Embryonic facial prominence (tissue), 1 donor: Measurements from ENCODE around the gene ERI2.

Source experiments
- DNase-seq: peaks from one replicate; pipeline ENCODE4 v3.0.0-alpha.2; 2016; ENCODE audit errors: extremely low spot score

Gene ERI2

DNA sequence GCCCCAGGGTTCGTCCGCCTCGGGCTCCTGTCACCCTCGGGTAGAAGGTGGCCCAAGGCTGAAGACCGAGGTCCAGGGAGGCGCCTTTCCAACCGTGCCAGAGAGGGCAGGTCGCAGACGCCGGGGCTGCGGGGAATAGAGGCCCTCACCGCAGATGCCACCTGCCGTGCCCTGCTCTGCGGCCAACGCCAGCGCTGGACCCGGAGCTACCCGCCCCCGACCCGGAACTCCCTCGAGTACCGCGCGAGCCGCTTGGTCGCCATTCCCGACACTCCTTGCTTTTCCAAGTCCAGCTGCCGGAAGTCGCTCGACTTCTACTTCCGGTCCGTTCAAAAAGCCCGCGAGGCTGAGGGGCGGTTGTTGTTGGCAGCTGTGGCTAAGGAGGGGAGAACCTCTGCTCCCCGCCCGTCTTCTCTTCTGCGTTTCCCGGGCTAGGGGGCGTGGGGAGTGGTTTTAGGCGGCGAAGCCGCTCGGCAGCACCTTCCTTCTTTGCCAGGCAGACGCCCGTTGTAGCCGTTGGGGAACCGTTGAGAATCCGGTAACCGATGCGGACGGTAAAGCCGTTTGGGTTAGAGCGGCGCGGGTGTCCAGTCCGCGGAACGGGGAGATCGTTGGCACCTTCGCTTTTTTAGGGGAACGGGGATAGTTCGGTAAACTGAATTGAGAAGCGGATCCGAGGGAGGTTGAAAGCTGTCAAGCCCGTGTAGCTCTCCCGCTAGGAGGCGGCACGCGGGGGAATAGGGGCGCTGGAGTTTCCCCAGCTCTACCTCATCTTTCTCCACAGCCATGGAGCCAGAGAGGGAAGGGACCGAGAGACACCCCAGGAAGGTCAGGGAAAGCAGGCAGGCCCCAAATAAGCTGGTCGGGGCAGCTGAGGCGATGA lies at the start of gene ERI2, which contains the start of gene REXO5:
TSS of gene ERI2 (minus strand) at position 305 of the 883 bp plus-strand sequence. CDS start at position 263, 42 bp downstream.
TSS of gene REXO5 (plus strand) at position 360 of the 883 bp plus-strand sequence. CDS start at position 787, 427 bp downstream.
- DNase-seq: peak; percentile 91

- DNase-seq: no peak
Observed at GRCh38 chr16:20854963-20855362, 48.7 kb upstream of the ERI2 start.

DNA sequence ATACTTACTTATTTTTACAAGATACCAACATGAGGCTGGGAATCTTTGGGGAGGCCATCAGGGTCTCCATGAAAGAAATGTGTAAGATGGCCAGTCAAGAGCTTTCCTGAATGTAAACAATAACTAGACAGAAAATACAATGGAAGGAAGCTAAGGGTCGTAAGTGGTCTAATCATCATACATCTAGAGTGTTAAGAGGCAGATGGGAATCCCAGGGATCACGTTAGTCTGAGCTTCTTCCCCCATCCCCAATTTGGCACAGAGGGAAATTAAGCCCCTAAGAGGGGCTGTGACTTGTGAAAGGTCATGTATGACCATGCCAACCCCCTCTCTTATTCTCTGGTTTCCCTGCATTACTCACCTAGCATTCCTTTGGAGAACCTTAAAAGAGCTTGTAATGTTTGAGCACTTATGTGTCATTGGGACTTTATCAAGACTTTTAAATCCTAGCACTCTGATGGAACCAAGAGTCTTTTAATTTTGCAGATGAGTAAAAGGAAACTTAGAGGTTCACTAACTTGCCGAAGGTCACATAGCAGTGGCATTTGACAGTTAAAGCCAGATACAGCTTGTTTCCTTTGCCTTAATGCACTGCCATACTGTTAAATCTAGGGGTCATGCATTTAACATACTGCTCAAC lies 47.8 kb upstream of the ERI2 start:
- DNase-seq: no peak

- DNase-seq: no peak
Observed at GRCh38 chr16:20853143-20853542, 46.9 kb upstream of the ERI2 start.

- DNase-seq: no peak
Observed at GRCh38 chr16:20851601-20852000, 45.3 kb upstream of the ERI2 start.

DNA sequence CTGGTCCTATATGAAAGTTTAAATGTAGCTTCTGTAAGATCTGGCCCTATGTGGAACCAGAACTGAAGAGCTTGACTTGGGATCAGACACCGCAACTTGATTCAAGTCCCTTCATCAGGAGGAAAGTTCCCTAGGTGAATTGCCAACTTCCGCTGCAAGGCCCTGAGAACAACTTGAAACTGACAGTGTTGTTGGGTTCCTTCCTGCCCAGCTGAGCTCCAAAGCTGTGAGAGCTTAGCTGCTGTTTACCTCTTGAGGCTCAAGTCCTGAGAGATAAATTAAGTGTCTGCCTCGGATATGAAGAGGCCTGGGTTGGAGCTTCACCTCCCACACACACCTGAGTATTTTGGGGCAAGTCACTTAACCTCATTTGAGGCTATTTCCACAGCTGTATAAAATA lies 44.7 kb upstream of the ERI2 start:
- DNase-seq: no peak

DNA sequence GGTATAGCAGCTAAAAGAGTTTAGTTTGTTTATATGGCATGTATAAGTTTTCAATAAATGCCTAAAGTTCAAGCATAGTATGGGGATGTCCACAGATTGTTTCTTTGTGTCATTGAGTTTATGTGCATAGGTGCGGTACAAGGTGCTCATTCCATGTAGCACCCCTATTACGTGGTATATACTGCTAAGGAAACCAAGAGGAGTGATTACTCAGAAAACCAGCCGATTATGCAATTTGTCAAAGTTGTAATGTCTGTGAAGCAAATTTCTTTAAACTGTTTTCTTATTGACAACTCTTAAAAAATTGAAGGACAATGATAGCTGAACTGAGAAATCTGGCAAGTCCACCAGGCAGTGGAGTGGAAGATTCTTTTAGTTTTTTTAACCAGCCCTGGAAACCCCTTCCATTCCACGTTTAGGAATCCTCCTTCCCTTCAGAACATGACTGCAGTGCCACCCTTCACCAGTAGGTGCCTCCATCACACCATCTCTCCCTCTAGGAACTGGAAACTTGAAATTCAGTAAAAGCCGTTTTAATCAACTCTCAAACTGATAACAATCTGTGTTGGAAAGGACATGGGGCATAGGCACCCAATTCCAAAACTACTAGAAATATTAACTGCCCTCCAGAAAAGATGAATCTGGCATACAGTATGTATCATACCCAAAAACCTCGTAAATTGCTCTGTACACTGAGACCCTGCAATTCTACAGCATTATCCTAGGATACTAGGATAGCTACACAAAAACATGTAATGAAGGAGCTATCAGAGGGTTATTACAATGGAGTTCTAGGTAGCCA lies 43.5 kb upstream of the ERI2 start:
- peak; percentile 47 for DNase-seq

- DNase-seq: no peak
Observed at GRCh38 chr16:20847550-20847949, 41.3 kb upstream of the ERI2 start.

DNA sequence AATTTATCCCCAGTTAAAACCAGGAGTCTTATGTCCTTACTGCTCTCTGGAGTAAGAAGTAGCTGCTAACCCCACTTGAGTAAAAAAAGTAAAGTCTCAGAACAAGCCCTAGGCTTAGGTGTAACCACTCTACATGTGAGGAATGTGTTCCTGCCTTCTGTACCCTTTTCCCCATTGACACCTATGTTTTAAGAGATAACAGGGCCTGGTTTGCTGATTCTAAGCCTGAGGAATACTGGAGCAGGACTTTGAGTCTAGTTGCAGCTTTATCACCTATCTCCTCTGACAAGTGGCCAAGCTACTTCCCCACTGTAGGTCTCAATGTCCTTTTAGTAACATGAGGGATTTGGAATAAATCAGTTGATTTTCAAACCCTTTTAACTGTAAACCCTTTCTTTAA lies 40.3 kb upstream of the ERI2 start:
- DNase-seq: no peak

GRCh38 chr16:20846030-20846429 lies 39.8 kb upstream of the ERI2 start:
- DNase-seq: no peak

DNA sequence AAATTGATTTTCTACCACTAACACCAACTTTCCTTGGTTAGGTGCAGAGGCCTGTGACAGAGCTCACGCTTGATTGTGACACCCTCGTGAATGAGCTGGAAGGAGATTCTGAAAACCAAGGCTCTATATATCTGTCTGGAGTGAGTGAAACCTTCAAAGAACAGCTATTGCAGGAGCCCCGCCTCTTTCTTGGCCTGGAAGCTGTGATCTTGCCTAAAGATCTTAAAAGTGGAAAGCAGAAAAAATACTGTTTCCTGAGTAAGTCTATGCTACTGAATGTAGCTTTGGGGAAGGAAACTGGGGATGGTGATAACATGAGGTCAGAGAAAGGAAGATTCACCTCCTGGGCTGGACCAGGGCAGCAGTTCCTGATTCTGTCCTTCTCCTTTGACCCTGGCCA lies 38.3 kb upstream of the ERI2 start:
- no peak for DNase-seq

DNA sequence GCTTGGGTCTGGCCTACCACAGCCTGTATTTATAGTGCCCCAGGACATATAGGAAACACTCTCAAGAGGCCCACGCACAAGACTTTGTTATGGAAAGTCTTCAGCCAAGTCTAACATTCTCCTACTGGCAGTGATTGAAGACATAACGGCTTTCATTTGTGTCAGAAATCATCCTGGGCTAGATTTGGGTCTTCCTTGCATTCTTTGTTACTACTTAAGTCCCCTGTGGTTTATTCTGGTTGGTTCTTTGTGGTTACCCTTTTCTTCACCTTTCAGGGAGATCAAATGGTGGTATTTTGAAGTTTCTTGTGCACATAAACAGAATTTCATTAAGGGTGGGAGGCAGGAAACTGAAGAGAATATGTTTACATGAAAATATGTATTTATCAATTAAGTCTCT lies 37.8 kb upstream of the ERI2 start:
- DNase-seq: no peak

DNA sequence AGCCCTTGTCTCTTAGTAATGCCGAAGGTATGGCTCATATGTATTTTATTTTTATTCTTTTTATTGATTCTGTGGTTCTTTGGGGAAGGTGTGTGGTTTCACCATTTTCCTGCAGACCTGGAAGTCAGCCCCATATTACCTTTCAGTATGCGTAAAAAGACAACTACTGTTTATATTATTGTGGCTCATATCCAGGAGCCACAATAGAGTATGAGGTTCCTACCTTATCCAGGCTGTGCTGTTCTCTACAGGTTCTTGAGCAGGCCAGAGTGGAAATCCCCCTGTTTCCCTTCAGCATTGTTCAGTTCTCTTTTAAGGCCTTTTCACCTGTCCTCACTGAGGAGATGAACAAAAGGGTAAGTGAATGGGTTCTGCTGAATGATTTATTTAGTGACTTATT lies 33.2 kb upstream of the ERI2 start:
- DNase-seq: no peak

- DNase-seq: no peak
Observed at GRCh38 chr16:20838240-20838639, 32.0 kb upstream of the ERI2 start.

GRCh38 chr16:20833086-20833485 lies 26.8 kb upstream of the ERI2 start:
- no peak for DNase-seq

- no peak for DNase-seq
Observed at GRCh38 chr16:20830372-20830771, 24.1 kb upstream of the ERI2 start.

DNA sequence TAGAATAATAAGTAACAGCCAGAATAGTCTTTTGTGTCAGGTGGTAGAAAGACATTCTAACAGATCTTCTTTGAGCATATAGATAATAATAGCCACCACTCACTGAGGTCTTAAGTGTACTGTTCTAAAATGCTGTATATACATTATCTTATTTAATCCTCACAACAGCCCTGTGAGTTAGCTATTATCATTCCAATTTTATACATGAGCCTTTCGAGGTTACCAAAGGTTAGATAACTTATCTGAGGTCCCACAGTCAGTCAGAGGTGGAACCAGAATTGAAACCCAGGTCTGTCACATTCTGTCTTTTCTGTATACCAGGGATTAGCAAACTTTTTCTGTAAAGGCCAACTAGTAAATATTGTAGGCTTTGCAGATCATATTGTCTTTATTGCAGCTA lies 23.3 kb upstream of the ERI2 start:
- DNase-seq: no peak

- DNase-seq: no peak
Observed at GRCh38 chr16:20826039-20826566, 19.8 kb upstream of the ERI2 start.

GRCh38 chr16:20822521-20823325 lies 16.5 kb upstream of the ERI2 start:
- no peak for DNase-seq

- no peak for DNase-seq
Observed at GRCh38 chr16:20821682-20822081, 15.4 kb upstream of the ERI2 start.

DNA sequence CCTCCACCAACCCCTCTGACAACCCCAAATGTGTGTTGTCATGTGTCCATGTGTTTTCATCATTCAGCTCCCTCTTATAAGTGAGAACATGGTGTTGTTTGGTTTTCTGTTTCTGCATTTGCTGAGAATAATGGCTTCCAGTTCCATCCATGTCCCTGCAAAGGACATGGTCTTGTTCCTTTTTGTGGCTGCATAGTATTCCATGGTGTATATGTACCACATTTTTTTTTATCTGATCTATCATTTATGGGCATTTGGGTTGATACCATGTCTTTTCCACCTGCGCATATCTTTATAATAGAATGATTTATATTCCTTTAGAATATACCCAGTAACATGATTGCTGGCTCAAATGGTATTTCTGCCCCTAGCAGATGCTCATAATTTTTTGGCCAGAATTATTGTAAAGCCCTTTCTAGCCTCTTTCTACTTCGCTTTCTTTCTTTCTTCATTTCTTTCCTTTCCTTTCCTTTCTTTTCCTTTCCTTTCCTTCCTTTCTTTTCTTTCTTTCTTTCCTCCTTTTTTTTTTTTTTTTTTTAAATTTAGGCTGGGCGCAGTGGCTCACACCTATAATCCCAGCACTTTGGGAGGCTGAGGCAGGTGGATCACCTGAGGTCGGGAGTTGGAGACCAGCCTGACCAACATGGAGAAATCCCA lies 12.8 kb upstream of the ERI2 start:
- DNase-seq: no peak
